ENCODE results near the gene TBKBP1.

TBKBP1 gene

GRCh38 chr17:47698749-47699535 lies 5.0 kb downstream of the TBKBP1 start:
- peak; percentile 68 to 70 for DNase-seq (ENCODE audit: low read depth in 2 of 2)

GRCh38 chr17:47699536-47699840 lies 5.5 kb downstream of the TBKBP1 start:
- DNase-seq (ENCODE audit: low read depth in 2 of 2), result no peak

DNA sequence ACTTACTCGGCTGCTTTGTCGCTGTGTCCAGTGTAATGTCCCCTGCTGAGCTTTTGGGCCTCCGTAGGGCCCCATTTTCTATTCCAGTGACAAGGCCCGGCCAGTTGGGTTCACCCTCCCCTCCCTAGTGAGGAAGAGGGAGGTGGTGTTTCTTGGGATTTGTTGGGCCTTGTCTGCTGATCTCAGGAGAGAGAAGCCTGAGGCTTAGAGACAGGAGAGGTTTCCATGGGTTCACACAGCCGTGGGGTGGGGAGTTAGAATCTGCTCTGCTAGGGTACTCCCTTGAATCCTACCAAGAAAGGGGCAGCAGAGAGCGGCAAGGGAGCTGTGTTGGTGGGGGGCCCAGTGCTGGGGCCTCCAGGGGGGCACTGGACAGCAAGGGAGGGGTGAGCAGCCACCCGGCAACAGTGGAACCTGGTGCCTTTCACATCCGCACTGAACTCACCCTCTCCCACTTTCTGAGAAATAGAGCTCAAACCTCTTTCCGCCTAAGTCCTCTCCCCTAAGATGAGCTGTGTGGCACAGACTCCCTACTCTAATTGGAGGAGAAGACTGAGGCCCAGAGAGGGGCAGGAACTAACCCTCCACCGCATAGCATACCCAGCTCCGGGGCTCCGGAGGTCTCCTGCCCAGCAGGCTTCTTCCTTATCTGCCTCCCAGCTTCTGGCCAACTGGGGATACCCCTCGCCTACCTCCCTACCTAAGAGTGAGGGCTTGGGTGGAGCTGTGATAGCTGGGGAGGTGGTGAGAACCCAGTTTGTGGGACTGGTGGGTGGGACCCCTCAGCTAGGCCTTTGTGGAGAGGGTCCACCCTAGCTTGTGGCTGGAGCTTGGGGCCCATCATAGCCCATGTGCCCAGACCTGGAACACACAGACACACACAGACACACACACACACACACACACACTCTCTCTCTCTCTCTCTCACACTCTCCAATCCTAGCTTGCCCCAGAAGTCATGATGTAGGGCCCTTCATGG lies 6.8 kb downstream of the TBKBP1 start:
- DNase-seq (ENCODE audit: low read depth in 2 of 2), result no peak

DNA sequence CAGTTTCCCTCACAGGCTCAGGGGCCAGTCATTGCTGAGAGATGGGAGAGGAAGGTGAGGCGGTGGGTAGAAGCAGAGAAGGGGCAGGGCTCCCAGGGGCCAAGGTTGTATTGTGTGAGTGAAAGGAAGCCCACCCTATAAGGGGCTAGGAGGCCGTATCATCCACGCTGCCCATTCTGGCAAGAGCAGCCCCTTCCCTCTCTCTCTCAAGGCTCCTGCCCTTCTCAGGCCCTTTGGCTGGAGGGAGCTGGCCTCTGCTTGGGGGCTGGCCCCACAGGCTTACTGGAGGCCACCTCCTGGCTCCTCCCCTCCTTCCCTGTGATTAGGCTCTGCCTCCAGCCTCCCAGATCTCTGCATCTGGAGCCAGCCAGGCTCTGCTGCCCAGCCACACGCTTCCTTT lies 7.6 kb downstream of the TBKBP1 start:
- no peak for DNase-seq (ENCODE audit: low read depth in 2 of 2)

GRCh38 chr17:47702391-47702995 lies 8.5 kb downstream of the TBKBP1 start:
- no peak for DNase-seq (ENCODE audit: low read depth in 2 of 2)

- no peak for DNase-seq (ENCODE audit: low read depth in 2 of 2)
Measured at GRCh38 chr17:47703191-47703591, 9.2 kb downstream of the TBKBP1 start.

DNA sequence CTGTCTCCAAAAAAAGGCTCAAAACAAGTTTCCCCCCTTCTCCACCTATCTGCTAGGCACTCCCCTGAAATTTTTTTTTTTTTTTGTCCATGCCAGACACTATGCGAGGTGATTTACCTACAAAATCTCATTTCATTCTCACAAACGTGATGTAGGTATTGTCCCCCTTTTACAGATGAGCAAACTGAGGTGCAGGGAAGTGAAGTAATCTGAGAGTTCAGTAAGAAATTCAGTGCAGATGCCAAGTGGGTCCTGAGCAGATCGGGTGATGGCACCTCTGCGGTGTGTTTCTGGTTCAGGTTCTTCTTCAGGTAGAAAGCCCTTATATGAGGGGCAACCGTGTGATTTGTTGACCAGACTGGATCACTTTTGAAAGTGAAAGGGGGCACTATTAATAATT lies 9.7 kb downstream of the TBKBP1 start:
- no peak for DNase-seq (ENCODE audit: low read depth in 2 of 2)

DNA sequence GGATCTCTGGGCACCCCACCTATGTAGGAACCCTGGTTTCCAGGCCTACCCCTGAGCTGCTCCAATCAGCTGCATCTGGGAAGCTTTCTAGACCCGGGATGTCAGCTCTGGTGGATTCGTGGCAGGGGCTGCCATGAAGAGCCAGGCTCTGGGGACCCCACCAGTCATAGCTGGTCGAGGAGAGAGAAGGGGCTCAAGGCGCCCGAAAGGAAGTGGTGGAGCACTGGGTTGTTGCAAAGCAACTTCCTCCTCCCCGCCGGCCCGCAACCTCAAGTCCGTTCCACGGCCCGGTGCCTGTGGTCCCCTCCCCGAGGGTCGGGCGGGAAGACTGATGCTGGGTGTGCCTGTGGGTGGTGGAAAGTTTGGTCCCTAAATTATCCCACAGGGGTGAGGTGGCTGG lies 10.2 kb downstream of the TBKBP1 start:
- no peak for DNase-seq (ENCODE audit: low read depth in 2 of 2)

GRCh38 chr17:47704736-47705135 lies 10.8 kb downstream of the TBKBP1 start:
- no peak for DNase-seq (ENCODE audit: low read depth in 2 of 2)

- no peak for DNase-seq (ENCODE audit: low read depth in 2 of 2)
Measured at GRCh38 chr17:47705536-47706530, 11.9 kb downstream of the TBKBP1 start.

- no peak for DNase-seq (ENCODE audit: low read depth in 2 of 2)
Measured at GRCh38 chr17:47707056-47707804, 13.3 kb downstream of the TBKBP1 start.

GRCh38 chr17:47707884-47708283 lies 13.9 kb downstream of the TBKBP1 start:
- no peak for DNase-seq (ENCODE audit: low read depth in 2 of 2)

- DNase-seq (ENCODE audit: low read depth in 2 of 2), result no peak
Measured at GRCh38 chr17:47708312-47708863, 14.4 kb downstream of the TBKBP1 start.

GRCh38 chr17:47708864-47709541 lies 15.0 kb downstream of the TBKBP1 start:
- DNase-seq (ENCODE audit: low read depth in 2 of 2), result no peak

DNA sequence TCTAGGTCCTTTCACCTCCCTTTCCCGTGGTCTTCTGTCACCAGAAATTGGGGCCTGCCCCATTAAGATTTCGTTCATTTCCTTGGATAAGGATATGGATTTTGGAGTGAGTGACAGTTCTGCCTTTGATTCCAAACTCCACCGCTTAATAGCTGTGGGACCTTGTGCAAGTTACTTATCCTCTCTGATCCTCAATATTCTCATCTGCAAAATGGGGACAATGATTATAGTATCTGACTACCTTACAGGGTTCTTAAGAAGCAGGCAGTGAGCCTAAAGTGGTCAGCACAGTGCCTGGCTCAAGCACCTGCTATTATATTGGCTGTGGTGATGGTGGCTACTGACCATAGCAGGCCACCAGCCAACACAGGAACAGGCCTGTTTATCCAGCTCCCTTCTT lies 15.6 kb downstream of the TBKBP1 start:
- no peak for DNase-seq (ENCODE audit: low read depth in 2 of 2)

- no peak for DNase-seq (ENCODE audit: low read depth in 2 of 2)
Measured at GRCh38 chr17:47711366-47712099, 17.6 kb downstream of the TBKBP1 start.

- DNase-seq (ENCODE audit: low read depth in 2 of 2), result no peak
Measured at GRCh38 chr17:47712330-47713023, 18.5 kb downstream of the TBKBP1 start.

DNA sequence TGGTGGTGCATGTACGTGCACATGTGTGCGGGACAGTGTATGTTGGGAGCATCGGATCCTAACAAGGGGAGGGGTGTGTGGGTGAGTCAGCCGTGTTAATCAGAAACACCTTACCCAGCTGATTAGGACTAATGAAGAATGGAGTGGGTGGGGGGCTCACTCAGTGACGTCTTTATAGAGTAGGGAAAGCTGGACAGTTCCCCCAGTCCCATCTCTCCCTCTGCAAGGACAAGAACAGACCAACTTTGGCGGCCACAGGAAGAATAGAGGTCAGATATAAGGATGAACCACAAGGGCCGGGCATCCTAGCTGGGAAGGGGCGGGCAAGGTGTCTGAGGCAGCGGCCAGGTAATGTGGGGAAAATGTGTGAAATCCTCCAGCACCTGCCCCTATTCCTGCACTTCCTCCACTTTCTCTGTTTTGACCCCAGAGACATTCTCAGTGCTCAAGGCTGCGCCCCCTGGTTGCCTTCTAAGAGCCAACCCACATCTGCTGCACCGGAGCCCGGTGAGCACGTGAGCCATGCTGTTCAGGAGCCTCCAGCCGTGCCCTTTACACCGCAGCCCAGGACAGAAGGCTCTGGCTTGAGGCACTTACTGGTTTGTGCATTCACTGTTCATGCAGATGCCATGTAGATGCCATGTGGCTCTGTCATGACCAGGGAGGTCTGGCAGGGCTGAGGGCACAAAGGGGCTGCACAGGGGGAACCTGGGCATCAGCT lies 20.2 kb downstream of the TBKBP1 start:
- no peak for DNase-seq (ENCODE audit: low read depth in 2 of 2)

Measured in stimulated activated CD8-positive, alpha-beta memory T cell treated with anti-CD3 and anti-CD28 coated beads, Interleukin-2, amount 100 ng/mL, for 1 hour (primary cell).